Trophoblast cell (in vitro differentiated cells and primary cell): ENCODE measurements around the gene NPR3.
A peak's percentile ranks its signal among the peaks of the same experiment; 100 is the strongest.

Experiments
- DNase-seq, 2 donors: peaks; one replicate each; pipeline ENCODE4 v3.0.0-alpha.2; 2016
- H2AFZ ChIP-seq: 2 replicates; pipeline ENCODE4 v1.6.1; 2013; ENCODE audit warnings: low read length, moderate library complexity, mild to moderate bottlenecking; ENCODE audit not compliant: insufficient read depth, poor library complexity
- H2AK5ac ChIP-seq: 2 replicates; pipeline ENCODE4 v1.6.1; 2013; ENCODE audit warnings: mild to moderate bottlenecking, low read length
- H2BK120ac ChIP-seq: 2 replicates; pipeline ENCODE4 v1.6.1; 2013; ENCODE audit warnings: low read length, mild to moderate bottlenecking, moderate library complexity; ENCODE audit not compliant: insufficient read depth, poor library complexity
- H2BK12ac ChIP-seq: 2 replicates; pipeline ENCODE4 v1.6.1; 2013; ENCODE audit warnings: mild to moderate bottlenecking, low read length, moderate library complexity
- H2BK5ac ChIP-seq: 2 replicates; pipeline ENCODE4 v1.6.1; 2013; ENCODE audit warnings: low read length, low read depth, moderate library complexity, mild to moderate bottlenecking; ENCODE audit not compliant: poor library complexity
- H3K14ac ChIP-seq: 2 replicates; pipeline ENCODE4 v1.6.1; 2013; ENCODE audit warnings: mild to moderate bottlenecking, low read length
- H3K18ac ChIP-seq: 2 replicates; pipeline ENCODE4 v1.6.1; 2013; ENCODE audit warnings: mild to moderate bottlenecking, low read length
- H3K23ac ChIP-seq: 2 replicates; pipeline ENCODE4 v1.6.1; 2013; ENCODE audit warnings: low read length
- H3K27ac ChIP-seq: 2 replicates; pipeline ENCODE4 v1.5.1; 2013; ENCODE audit warnings: low read depth, mild to moderate bottlenecking, inconsistent platforms, low read length, moderate library complexity
- H3K27me3 ChIP-seq: 2 replicates; pipeline ENCODE4 v1.6.1; 2013; ENCODE audit warnings: inconsistent platforms, mild to moderate bottlenecking, low read length, moderate library complexity; ENCODE audit not compliant: insufficient read depth
- H3K36me3 ChIP-seq, 2 experiments: 1 replicate in 1 of 2; 2 replicates in 1 of 2; pipeline ENCODE4 v1.6.1; 2013; ENCODE audit warnings: low read length in 2 of 2, mild to moderate bottlenecking in 2 of 2, moderate library complexity in 1 of 2; ENCODE audit not compliant: insufficient read depth in 2 of 2, control insufficient read depth in 1 of 2
- H3K4ac ChIP-seq: 2 replicates; pipeline ENCODE4 v1.6.1; 2013; ENCODE audit warnings: low read depth, mild to moderate bottlenecking, low read length, moderate library complexity
- H3K4me1 ChIP-seq, 2 experiments: 1 replicate in 1 of 2; 2 replicates in 1 of 2; pipeline ENCODE4 v1.6.1; 2013; ENCODE audit warnings: low read length in 2 of 2, mild to moderate bottlenecking in 2 of 2, moderate library complexity in 1 of 2; ENCODE audit not compliant: insufficient read depth in 2 of 2, control insufficient read depth in 1 of 2
- H3K4me2 ChIP-seq: 2 replicates; pipeline ENCODE4 v1.6.1; 2013; ENCODE audit warnings: inconsistent platforms, mild to moderate bottlenecking, low read length, moderate library complexity
- H3K4me3 ChIP-seq: 2 replicates; pipeline ENCODE4 v1.5.1; 2013; ENCODE audit warnings: mild to moderate bottlenecking, low read depth, low read length, inconsistent platforms
- H3K79me1 ChIP-seq: one replicate; pipeline ENCODE4 v1.6.1; 2013; ENCODE audit warnings: low read length
- H3K79me2 ChIP-seq: 2 replicates; pipeline ENCODE4 v1.6.1; 2013; ENCODE audit warnings: low read length, mild to moderate bottlenecking; ENCODE audit not compliant: control insufficient read depth, insufficient read depth, poor library complexity
- H3K9ac ChIP-seq: 2 replicates; pipeline ENCODE4 v1.6.1; 2013; ENCODE audit warnings: mild to moderate bottlenecking, low read length
- H3K9me3 ChIP-seq: 2 replicates; pipeline ENCODE4 v1.6.1; 2013; ENCODE audit warnings: low read depth, mild to moderate bottlenecking, control low read depth, inconsistent platforms, low read length; ENCODE audit not compliant: insufficient read depth
- H4K12ac ChIP-seq: 2 replicates; pipeline ENCODE4 v1.6.1; 2013; ENCODE audit warnings: low read depth, mild to moderate bottlenecking, low read length, moderate library complexity
- H4K8ac ChIP-seq: 2 replicates; pipeline ENCODE4 v1.6.1; 2013; ENCODE audit warnings: low read depth, mild to moderate bottlenecking, low read length, moderate library complexity
- H4K91ac ChIP-seq: one replicate; pipeline ENCODE4 v1.6.1; 2013; ENCODE audit warnings: low read depth, mild to moderate bottlenecking, low read length, moderate library complexity
- WGBS: extraction: QIAGEN DNeasy Blood & Tissue Kit; methylation state at CpG from one replicate; pipeline ENCODE4 v1.1.7; 2013; ENCODE audit warnings: missing lambda C conversion rate; ENCODE audit not compliant: insufficient read length, insufficient coverage; ENCODE audit errors: extremely low coverage; 5-methylcytosine and 5-hydroxymethylcytosine counted together

The NPR3 gene

GRCh38 chr5:32745317-32745716 is 34.2 kb downstream of the NPR3 start:
- no peak overlapping the region for H2AFZ ChIP-seq
- H3K9me3 ChIP-seq: peaks cover 1% of the 10 kb centered on the region
- no peak overlapping the region for H3K14ac ChIP-seq
- H4K8ac ChIP-seq: no peak overlapping the region
- no peak overlapping the region for H3K4ac ChIP-seq
- H3K27ac ChIP-seq: no peak overlapping the region
- no peak overlapping the region for H3K4me2 ChIP-seq
- H2BK12ac ChIP-seq: no peak overlapping the region
- no peak overlapping the region for H2AK5ac ChIP-seq
- no peak overlapping the region for H2BK120ac ChIP-seq
- H3K36me3 ChIP-seq: no peaks in the 10 kb centered on the region
- no peak overlapping the region for H3K23ac ChIP-seq
- no peak overlapping the region for H3K4me3 ChIP-seq
- H4K12ac ChIP-seq: no peak overlapping the region
- DNase-seq: no peak
- no peak overlapping the region for H3K9ac ChIP-seq
- H3K79me1 ChIP-seq: no peaks in the 10 kb centered on the region
- no peaks in the 10 kb centered on the region for H3K79me2 ChIP-seq
- H4K91ac ChIP-seq: no peak overlapping the region
- no peak overlapping the region for H3K18ac ChIP-seq
- no peaks in the 10 kb centered on the region for H3K27me3 ChIP-seq
- no CpG with 5 or more reads among the region's 2 CpGs for WGBS
- H3K4me1 ChIP-seq: no peaks in the 10 kb centered on the region
- no peak overlapping the region for H2BK5ac ChIP-seq

DNA sequence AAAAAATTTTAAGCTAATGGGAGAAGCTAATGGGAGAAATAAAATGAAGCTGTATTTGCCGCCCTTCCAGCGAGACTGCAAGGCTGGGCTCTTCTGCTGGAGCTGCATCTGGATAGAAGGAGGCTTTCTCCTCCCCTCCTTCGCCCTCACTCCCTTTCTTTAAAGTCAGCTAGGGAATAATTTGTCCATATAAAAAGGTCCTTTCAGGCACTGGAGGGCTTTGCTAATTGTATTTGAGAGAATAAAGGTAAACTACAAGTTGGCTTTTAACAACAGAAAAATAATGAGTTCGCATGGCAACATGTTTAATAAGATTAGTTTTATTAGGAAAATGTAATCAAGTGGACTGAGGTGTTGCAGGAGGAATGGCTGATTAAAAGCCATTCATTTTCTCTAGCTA is 41.3 kb downstream of the NPR3 start:
- no peak overlapping the region for H3K4me2 ChIP-seq
- H3K79me2 ChIP-seq: no peaks in the 10 kb centered on the region
- no peak overlapping the region for H3K4ac ChIP-seq
- no peaks in the 10 kb centered on the region for H3K79me1 ChIP-seq
- no peak overlapping the region for H4K12ac ChIP-seq
- H2AK5ac ChIP-seq: no peak overlapping the region
- H3K27ac ChIP-seq: no peak overlapping the region
- H2AFZ ChIP-seq: no peak overlapping the region
- no peak overlapping the region for H3K9ac ChIP-seq
- H2BK5ac ChIP-seq: no peak overlapping the region
- no CpG with 5 or more reads among the region's 4 CpGs for WGBS
- H3K4me3 ChIP-seq: no peak overlapping the region
- H4K91ac ChIP-seq: no peak overlapping the region
- no peak overlapping the region for H3K18ac ChIP-seq
- no peaks in the 10 kb centered on the region for H3K9me3 ChIP-seq
- no peak overlapping the region for H4K8ac ChIP-seq
- no peak overlapping the region for H2BK12ac ChIP-seq
- H2BK120ac ChIP-seq: no peak overlapping the region
- no peak overlapping the region for H3K23ac ChIP-seq
- no peaks in the 10 kb centered on the region for H3K36me3 ChIP-seq
- H3K14ac ChIP-seq: no peak overlapping the region
- H3K27me3 ChIP-seq: no peaks in the 10 kb centered on the region
- DNase-seq: no peak
- H3K4me1 ChIP-seq: no peaks in the 10 kb centered on the region

GRCh38 chr5:32753051-32753450 is 41.9 kb downstream of the NPR3 start:
- H3K9me3 ChIP-seq: no peaks in the 10 kb centered on the region
- H3K18ac ChIP-seq: no peak overlapping the region
- no peak overlapping the region for H4K91ac ChIP-seq
- H3K9ac ChIP-seq: no peak overlapping the region
- H3K36me3 ChIP-seq: no peaks in the 10 kb centered on the region
- no peak overlapping the region for H4K8ac ChIP-seq
- H2AFZ ChIP-seq: no peak overlapping the region
- H3K4me2 ChIP-seq: no peak overlapping the region
- no peaks in the 10 kb centered on the region for H3K79me1 ChIP-seq
- no peak overlapping the region for H3K27ac ChIP-seq
- no peak overlapping the region for H3K4ac ChIP-seq
- no CpG with 5 or more reads among the region's 2 CpGs for WGBS
- DNase-seq: peak in 1 of 2 donors; percentile 43
- no peak overlapping the region for H3K4me3 ChIP-seq
- H3K23ac ChIP-seq: no peak overlapping the region
- no peak overlapping the region for H2AK5ac ChIP-seq
- H3K4me1 ChIP-seq: no peaks in the 10 kb centered on the region
- H3K27me3 ChIP-seq: no peaks in the 10 kb centered on the region
- no peak overlapping the region for H2BK12ac ChIP-seq
- H4K12ac ChIP-seq: no peak overlapping the region
- H2BK5ac ChIP-seq: no peak overlapping the region
- H3K14ac ChIP-seq: no peak overlapping the region
- no peak overlapping the region for H2BK120ac ChIP-seq
- no peaks in the 10 kb centered on the region for H3K79me2 ChIP-seq

DNA sequence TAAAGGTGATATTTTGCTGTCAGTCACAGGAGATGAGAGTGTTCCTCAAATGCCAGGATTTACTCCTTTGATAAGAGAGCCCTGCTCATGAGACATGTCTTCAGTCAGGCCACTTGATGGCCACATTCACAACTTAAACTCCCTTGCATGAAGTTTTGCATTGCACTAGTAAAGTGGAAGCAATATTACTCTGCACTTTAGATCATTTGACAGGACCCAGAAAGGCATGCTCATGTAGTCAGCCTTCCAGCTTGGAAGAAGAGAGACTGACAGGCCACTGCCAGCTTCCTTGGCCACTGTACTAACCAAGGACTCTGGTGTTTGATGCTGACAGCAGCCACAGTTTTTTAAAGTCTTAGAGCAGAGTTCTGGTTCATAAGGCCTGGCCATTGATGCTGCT is 42.6 kb downstream of the NPR3 start:
- Histone ChIP-seq H4K8ac (no peak overlapping the region), H3K4me1 (no peaks in the 10 kb centered on the region), H3K18ac (no peak overlapping the region), H2BK12ac (no peak overlapping the region), H3K4me2 (no peak overlapping the region), H3K36me3 (no peaks in the 10 kb centered on the region), H2AK5ac (no peak overlapping the region), H2AFZ (no peak overlapping the region), H4K91ac (no peak overlapping the region), H3K27ac (no peak overlapping the region), H2BK5ac (no peak overlapping the region), H3K23ac (no peak overlapping the region), H3K4me3 (no peak overlapping the region), H3K14ac (no peak overlapping the region), H2BK120ac (no peak overlapping the region), H3K4ac (no peak overlapping the region), H3K9me3 (no peaks in the 10 kb centered on the region), H3K27me3 (no peaks in the 10 kb centered on the region), H3K9ac (no peak overlapping the region), H3K79me1 (no peaks in the 10 kb centered on the region), H3K79me2 (no peaks in the 10 kb centered on the region), H4K12ac (no peak overlapping the region)
- no peak for DNase-seq

- Histone ChIP-seq H3K23ac (no peak overlapping the region), H3K14ac (no peak overlapping the region), H3K36me3 (no peaks in the 10 kb centered on the region), H4K91ac (no peak overlapping the region), H3K79me2 (no peaks in the 10 kb centered on the region), H3K4me3 (no peak overlapping the region), H3K18ac (no peak overlapping the region), H3K4me2 (no peak overlapping the region), H3K9ac (no peak overlapping the region), H3K27ac (no peak overlapping the region), H3K27me3 (no peaks in the 10 kb centered on the region), H3K9me3 (no peaks in the 10 kb centered on the region), H2BK5ac (no peak overlapping the region), H3K79me1 (no peaks in the 10 kb centered on the region), H3K4ac (no peak overlapping the region), H2AFZ (no peak overlapping the region), H4K12ac (no peak overlapping the region), H2BK120ac (no peak overlapping the region), H3K4me1 (no peaks in the 10 kb centered on the region), H2AK5ac (no peak overlapping the region), H2BK12ac (no peak overlapping the region), H4K8ac (no peak overlapping the region)
- WGBS: no CpG with 5 or more reads among the region's 1 CpG
- DNase-seq: no peak
Measured at GRCh38 chr5:32754284-32754683, 43.2 kb downstream of the NPR3 start.
